SW 1271 (cell line): Measurements from ENCODE around the gene UGDH.

Source experiments
- DNase-seq, 2 experiments: peaks; one replicate each; lab custom pipeline; 2025; lab: John Stamatoyannopoulos, UW

The UGDH gene

GRCh38 chr4:39452860-39453587 lies 74.2 kb downstream of the UGDH start:
- no peak for DNase-seq

GRCh38 chr4:39452153-39452859 lies 74.9 kb downstream of the UGDH start:
- no peak for DNase-seq

DNA sequence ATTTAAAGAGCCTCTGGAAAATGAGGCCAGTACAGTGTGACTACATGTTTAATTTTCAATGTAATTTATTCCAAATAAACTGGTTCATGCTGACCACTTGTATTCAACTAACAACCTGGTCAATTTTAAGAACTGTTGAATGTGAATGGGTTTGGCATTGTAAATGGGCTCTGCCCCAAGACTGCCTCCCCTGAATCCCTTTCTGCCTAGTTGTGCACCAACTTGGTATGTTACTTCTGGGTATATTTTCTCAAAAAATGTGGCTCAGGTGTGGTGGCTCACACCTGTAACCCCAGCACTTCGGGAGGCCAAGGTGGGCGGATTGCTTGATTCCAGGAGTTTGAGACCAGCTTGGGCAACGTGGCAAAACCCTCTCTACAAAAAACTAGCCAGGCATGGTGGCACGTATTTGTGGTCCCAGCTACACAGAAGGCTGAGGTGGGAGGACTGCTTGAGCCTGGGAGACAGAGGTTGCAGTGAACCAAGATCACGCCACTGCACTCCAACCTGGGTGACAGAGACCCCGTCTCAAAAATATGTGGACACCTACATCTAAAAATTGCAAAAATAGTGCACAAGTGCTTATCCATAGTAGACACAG lies 75.7 kb downstream of the UGDH start:
- DNase-seq, result no peak

GRCh38 chr4:39450618-39451017 lies 76.6 kb downstream of the UGDH start:
- DNase-seq, result no peak
